DMS114 treated with DMSO at 0.1 percent for 48 hours (cell line): ENCODE data around the gene NOTO.
A peak's percentile ranks its signal among the peaks of the same experiment; 100 is the strongest.
"Not testable (repeated sequence)": the region's sequence is repeated elsewhere in the genome, so short reads cannot be mapped to it uniquely, and the experiment has no call there.

ENCODE experiments used
- DNase-seq: peaks from one replicate; lab custom pipeline; 2025; ENCODE audit not compliant: unreplicated experiment; lab: John Stamatoyannopoulos, UW

NOTO gene

GRCh38 chr2:73202156-73203054 lies at the start of gene NOTO:
Gene NOTO (plus strand): TSS chr2:73202574. CDS start chr2:73202667, 93 bp downstream.
- no peak for DNase-seq

DNA sequence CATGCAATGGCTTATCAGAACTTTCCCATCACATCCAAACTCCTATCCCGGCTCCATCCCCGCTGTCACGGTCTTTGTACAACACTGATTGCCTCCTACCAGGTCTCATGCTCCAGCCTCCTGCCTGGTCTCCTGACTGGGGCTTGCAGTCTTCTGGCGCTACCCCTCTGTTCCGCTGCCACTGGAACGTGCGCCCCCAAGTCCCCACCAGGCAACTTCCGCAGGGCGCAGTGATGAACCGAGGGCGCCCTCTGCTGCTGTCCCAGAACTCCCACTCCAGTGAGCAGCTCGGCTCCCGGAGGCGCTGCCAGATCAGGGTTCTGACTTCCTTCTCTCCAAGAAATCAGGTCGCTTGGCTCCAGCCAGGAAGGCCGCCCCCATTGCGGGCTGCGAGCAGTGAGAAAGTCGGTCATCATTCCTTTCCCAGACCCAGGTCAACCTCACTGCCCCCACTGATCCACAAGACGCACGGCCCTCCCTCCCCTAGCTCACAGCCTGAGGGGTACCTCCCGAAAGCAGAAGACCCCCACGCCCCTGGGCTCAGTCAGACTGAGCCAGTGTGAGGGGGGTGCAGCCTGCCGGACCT lies 45.7 kb upstream of the NOTO start:
- DNase-seq = peak; percentile 70

DNA sequence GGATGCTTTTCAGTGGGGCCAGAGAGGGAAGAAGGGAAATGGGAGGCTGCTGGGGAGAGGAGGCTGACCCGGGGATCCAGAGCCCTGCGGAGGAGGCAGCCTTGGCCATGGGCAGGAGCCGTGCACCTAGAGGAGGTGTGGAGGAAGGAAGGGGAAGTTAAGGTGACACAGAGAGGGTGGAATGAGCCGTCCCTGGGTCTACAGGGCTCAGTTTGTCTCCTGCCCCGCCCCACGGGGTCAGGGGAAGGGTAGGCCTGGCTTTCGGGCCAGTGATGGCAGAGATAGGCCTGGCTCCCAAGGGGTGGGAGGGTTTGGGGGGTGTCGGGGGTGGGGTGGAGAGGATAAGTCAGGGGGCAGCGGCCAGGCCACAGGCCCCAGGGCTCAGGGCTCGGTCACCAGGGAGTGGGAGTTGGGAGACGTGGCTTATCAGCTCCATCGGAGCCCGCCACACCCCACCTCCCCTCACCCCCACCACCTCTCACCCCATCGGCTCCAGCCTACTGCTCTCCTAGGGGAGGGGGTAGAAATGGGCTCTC lies 39.5 kb upstream of the NOTO start:
- DNase-seq = no peak

GRCh38 chr2:73163483-73164367 lies 38.6 kb upstream of the NOTO start:
- DNase-seq = peak; percentile 67

- not testable (repeated sequence) for DNase-seq
These were observed 36.4 kb upstream of the NOTO start for GRCh38 chr2:73165978-73166377.

DNA sequence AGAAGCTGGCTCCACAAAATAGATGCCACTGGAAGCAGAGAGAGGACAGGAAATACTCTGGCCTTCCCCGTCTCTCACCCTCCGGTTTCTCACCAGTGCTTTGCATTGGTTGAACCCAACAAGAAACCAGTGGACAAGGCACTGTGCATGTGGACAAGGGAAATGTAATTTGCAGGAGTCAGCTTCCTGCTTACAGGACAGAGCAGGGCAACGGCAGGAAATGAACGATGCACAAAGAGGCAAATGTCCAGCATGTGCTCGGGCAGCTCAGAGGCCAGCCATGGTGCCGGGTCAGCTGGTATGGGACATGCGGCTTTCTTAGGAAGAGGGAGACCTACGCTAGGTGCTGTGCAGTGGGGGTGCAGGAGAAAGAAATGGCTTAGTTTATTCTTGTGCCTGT lies 35.6 kb upstream of the NOTO start:
- not testable (repeated sequence) for DNase-seq

DNA sequence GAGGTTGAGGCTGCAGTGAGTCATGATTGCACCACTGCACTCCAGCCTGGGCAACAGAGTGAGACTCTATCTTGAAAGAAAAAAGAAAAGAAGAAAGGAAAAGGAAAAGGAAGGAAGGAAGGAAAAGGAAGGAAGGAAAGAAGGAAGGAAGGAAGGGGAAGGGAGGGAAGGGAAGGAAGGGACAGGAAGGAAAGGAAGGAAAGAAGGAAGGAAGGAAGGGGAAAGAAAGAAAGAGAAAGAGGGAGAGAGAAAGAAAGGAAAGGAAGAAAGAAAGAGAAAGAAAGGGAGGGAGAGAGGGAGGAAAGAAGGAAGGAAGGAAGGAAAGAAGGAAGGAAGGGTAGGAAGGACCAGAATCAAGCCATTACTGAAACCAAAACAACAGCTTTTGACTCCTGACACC lies 34.0 kb upstream of the NOTO start:
- DNase-seq = not testable (repeated sequence)

- DNase-seq = not testable (repeated sequence)
These were observed 32.0 kb upstream of the NOTO start for GRCh38 chr2:73170341-73170740.

DNA sequence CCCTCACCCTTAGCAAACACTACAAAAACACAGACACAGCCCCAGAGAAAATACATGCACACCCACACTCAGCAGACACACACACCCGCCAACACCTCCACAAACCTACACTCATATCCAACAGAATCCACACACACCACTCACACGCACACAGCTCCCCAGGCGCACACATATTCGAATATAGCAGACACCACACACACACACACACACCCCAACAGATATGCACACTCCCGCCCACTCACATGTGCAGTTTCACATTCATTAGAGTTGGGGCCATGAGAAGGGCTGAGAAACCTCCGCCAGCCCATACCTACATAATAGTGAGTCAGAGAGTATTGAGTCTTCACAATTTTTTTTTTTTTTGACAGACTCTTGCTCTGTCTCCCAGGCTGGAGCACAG lies 29.4 kb upstream of the NOTO start:
- DNase-seq = no peak

GRCh38 chr2:73173781-73174180 lies 28.6 kb upstream of the NOTO start:
- no peak for DNase-seq

DNA sequence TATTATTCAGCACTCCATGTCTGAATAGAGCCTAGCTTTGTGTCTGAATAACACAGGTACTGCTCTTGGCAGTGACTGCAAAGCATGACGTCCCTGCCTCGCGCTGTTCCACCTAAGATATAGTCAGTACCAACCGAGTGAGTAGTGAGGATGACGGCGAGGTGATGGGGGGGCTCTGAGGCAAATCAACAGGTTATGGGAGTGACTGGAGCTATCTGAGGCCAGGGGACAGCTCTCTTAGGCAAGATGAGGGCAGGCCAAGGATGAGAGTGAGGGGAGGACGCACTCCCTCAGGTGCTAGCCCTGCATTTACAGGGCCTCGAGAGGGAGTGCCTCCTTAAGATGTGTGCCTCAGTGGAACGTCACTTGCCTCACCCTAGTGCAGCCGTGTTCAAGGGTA lies 28.1 kb upstream of the NOTO start:
- no peak for DNase-seq

- no peak for DNase-seq
These were observed 27.3 kb upstream of the NOTO start for GRCh38 chr2:73174941-73175662.

DNA sequence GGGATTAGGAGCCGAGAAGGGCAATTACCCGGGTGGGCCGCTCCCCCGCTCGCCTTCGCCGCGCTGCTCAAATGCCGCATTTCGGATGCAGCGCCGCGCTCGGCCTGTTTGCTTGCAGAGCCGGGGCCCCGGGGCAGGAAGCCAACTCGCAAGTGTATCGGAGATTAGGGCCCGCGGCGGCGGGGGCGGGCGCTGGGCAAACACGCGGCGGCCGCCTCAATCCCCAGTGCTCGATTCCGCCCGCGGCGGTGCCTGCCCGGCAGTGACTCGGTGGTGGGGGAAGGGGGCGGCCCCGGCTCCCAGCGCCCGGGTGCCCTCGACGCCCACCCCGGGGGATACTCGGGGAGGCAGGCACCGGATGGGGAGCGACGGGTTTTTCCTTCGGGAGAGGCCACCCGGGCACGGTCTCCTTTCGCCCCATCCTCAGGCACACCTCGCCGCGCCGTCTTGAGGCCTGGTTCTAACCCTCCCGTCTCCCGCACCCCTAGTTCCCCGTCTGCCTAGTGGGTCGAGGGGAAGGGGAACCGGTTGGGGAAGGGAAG lies 26.6 kb upstream of the NOTO start:
- no peak for DNase-seq

DNA sequence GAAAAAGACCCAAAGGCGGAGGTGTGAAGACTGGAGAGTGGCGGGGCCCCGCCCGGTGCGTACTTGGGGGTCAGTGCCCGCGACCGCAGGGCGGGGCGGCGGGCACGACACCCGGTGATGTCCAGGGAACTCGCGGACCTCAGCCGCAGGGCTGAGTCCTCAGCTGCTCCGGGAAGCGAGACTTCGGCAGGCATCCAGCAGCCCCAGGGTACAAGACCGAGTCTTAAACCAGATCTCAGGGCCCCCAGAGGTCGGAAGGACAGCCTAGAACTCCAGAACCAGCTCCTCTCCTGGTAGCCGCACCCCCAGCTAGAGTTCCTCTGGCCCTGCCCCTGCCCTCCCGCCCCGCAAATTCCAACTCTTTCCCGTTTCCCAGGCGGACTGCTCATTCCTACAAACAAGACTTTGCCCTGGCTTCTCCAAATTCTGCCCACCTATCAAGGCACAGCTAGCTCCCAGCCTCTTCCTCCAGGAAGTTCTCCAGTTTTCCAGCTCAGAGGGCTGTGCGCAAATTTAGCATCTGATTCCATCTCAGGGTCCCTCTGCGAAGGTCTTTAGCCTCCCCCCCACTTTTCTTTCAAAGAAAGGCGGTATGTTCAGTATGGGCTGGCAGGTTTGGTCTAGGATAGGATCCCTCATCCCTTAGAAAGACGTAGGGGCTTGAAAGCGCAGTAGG lies 26.0 kb upstream of the NOTO start:
- DNase-seq = no peak

- DNase-seq = peak; percentile 89
These were observed 25.3 kb upstream of the NOTO start for GRCh38 chr2:73176881-73177644.

DNA sequence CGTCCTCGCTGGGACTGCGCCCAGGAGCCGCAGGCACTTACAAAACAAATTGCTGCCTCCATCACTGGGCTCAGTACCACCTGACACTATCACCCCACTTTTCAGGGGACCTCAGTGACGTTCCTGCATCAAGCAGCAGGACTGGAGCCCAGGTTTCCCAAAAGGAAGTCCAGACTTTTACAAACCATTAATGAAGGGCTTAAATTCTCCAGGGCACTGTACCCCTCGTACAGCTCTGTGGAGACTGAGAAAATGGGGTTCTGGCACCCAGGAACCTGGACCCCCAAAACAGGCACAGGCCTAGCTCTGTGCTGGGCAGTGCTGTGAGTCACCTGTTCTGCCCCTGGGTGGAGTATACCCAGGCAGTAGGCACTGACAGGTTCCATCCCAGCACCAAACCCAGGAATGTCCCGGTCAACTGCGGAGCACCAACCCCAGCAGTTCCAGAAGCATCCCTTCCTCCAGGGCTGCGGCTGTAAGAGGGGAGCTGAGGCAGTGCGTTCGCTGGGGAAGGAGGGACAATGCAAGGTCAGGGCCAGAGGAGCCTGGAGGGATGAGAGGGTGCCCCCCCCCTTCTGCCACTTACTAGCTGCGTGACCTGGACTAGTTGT lies 24.6 kb upstream of the NOTO start:
- DNase-seq = no peak

GRCh38 chr2:73185965-73186364 lies 16.4 kb upstream of the NOTO start:
- DNase-seq = no peak

- no peak for DNase-seq
These were observed 14.8 kb upstream of the NOTO start for GRCh38 chr2:73187549-73187948.

DNA sequence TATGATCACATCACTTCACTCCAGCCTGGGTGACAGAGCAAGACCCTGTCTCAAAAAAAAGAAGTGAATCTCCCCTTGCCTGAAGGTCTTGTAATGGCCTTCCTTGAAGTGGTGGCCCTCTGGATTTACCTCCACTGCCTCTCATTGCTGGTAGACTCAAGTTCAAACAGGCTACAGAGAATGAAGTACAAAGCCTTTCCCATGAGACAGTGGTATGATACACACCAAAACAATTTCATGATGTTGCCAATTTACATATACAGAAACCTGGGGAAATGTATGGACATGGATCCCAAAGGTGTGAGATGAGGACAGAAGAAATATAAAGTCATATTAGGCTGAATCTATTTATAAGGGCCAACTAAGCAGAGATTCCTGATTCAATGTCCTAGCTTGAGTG lies 4.8 kb upstream of the NOTO start:
- no peak for DNase-seq
